Heart right ventricle (tissue), 16 donors: Measurements from ENCODE around the gene OR10H5. TPM values are rescaled to one million over a fixed set of nuclear protein-coding genes. Genes with fewer than 3 reads are reported as not detected.
"Not testable (repeated sequence)": the region's sequence is repeated elsewhere in the genome, so short reads cannot be mapped to it uniquely, and the experiment has no call there.

Experiments used
- ATAC-seq, 8 donors: fragments of 200-7000 bp; cut with Tn5 transposase; one replicate each; pipeline ENCODE4 v1.9.1; 2020; ENCODE audit warnings: mild to moderate bottlenecking in 8 of 8, moderate library complexity in 8 of 8, moderate number of reproducible peaks in 1 of 8
- DNase-seq, 2 donors: peaks; one replicate each; pipeline ENCODE4 v3.0.0-alpha.2; 2020
- H3K27ac ChIP-seq, 10 donors: fragments of 200-600 bp; sonication (generic) in 2 of 10; one replicate each; pipeline versions ENCODE4 v1.5.0 to v1.8.0; 2020 to 2022; ENCODE audit warnings: mild to moderate bottlenecking in 3 of 10
- H3K27me3 ChIP-seq, 7 donors: fragments of 200-600 bp; one replicate each; pipeline ENCODE4 v1.8.0; 2021 to 2022; ENCODE audit warnings: mild to moderate bottlenecking in 2 of 7
- H3K36me3 ChIP-seq, 9 donors: fragments of 200-600 bp; sonication (generic) in 1 of 9; one replicate each; pipeline versions ENCODE4 v1.5.0 to v1.8.0; 2020 to 2022; ENCODE audit warnings: mild to moderate bottlenecking in 2 of 9
- H3K4me1 ChIP-seq, 9 donors: fragments of 200-600 bp; sonication (generic) in 1 of 9; one replicate each; pipeline versions ENCODE4 v1.5.0 to v1.8.0; 2020 to 2022; ENCODE audit warnings: mild to moderate bottlenecking in 4 of 9
- H3K4me3 ChIP-seq, 10 donors: fragments of 200-600 bp; sonication (generic) in 2 of 10; one replicate each; pipeline versions ENCODE4 v1.5.0 to v1.8.0; 2020 to 2022; ENCODE audit warnings: mild to moderate bottlenecking in 7 of 10, moderate library complexity in 2 of 10
- H3K9me3 ChIP-seq, 11 donors: fragments of 200-600 bp in 10 of 11; sonication (generic) in 2 of 11; one replicate each; pipeline versions ENCODE4 v1.5.0 to v1.8.0; 2013 to 2022; ENCODE audit warnings: mild to moderate bottlenecking in 2 of 11, control low read depth in 1 of 11, moderate library complexity in 1 of 11
- WGBS, 2 donors: extraction: QIAGEN DNeasy Blood & Tissue Kit; methylation state at CpG; one replicate each; pipeline ENCODE4 v1.1.7; 2013; ENCODE audit warnings: inconsistent platforms in 1 of 2; 5-methylcytosine and 5-hydroxymethylcytosine counted together
- intact Hi-C, 10 donors: fragments of 100-400 bp; cut with DNase I; formaldehyde crosslinking; loops; one replicate each; pipeline versions ENCODE4 v1.11.1 to v1.14.2; 2022
- polyA plus RNA-seq, 2 donors: library from polyadenylated mRNA; stranded (reverse); fragments of 200-250 nt; gene quantifications; one replicate each; pipeline ENCODE4 v1.2.3, GENCODE V29; 2013
- total RNA-seq, 10 donors: library from RNA; stranded (reverse); fragmentation: NEBNext Ultra II Directional in 3 of 10; extraction: Animal tissue kit (Norgen Biotek cat#: 25700) in 3 of 10; gene quantifications; one replicate each; pipeline versions ENCODE4 v1.2.1 to v1.2.4, GENCODE V29; 2021 to 2023
- TF ChIP-seq, protein P1 (sequence below), 9 donors: fragments of 200-600 bp; sonication (generic) in 2 of 9; IDR thresholded peaks; one replicate each; pipeline versions ENCODE4 v1.5.0 to v1.8.0; 2021 to 2022; ENCODE audit warnings: antibody characterized with exemption in 9 of 9, mild to moderate bottlenecking in 5 of 9, moderate library complexity in 1 of 9
- donor health status: Arrhythmogenic right ventricular cardiomyopathy.
- donor health status: ischemic (EF 13 %, LVEDD 7.1; RV severe dilation, severe dysfunction).
- donor health status: healthy with polysubstance abuse.
- donor health status: DM: no; HTN: yes; CAD: no.
- donor health status: DM: no; HTN: no; CAD: no.
- donor health status: ischemic (EF 25% LVEDD 6.9; RV normal size, moderate dysfunction).
- donor health status: ischemic (EF 25% LVEDD 5.7; RV mildly dilated, moderate dysfunction).
- donor health status: healthy.
- donor health status: DM: yes; HTN: yes; CAD: no.
- donor health status: Ischemic cardiomyopathy.
- donor health status: ischemic (EF 35%, LVEDD 5.7; RV mildly dilated, moderate dysfunction).
- donor health status: nonischemic (EF 11% LVEDD 7.7; RV severe dilation, severe dysfunction).
- donor health status: DM: yes; HTN: yes; CAD: no.
- donor health status: PGD.
- donor health status: ischemic (EF 29% LVEDD 5.4; RV normal size, mild dysfunction).
- donor health status: nonischemic (EF 23%, LVEDD 6.1; RV moderate dilation, normal function).

Gene OR10H5
- total and polyA plus RNA-seq, 12 donors: not detected

DNA sequence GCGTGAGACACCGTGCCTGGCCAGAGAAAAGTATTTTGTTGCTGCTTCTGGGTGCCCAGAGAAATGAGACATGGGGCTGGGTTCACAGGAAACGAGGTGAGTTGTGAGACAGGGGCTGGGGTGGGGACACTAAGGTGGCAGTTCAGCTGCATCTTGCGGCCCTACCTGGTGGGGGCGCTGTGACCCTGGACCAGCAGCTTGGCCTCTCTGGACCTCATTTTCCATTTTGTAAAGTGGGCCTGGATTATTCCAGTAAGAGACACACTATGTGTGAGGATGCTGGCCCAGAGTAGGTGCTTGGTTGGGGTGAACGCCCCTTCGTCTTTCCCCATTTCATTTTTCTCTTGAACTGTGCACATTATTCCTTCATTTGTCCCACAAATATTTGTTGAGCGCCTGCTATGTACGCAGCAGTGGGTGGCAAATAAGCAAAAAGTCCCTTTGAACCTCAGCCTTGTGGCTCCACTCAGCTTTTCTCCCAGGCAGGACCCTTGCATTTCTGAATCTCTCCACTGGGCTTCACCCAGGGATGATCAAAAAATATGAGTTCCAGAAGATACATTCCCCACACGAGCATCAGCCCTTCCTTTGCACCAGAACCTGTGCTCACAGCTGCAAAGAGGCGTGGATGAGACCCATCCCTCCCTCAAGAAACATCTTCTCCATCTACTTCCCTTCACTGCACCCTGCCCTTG lies 54.6 kb downstream of the OR10H5 start:
- ATAC-seq (no peak), DNase-seq (no peak)
- intact Hi-C loops: no loop called here
- TF ChIP-seq, protein P1, sequence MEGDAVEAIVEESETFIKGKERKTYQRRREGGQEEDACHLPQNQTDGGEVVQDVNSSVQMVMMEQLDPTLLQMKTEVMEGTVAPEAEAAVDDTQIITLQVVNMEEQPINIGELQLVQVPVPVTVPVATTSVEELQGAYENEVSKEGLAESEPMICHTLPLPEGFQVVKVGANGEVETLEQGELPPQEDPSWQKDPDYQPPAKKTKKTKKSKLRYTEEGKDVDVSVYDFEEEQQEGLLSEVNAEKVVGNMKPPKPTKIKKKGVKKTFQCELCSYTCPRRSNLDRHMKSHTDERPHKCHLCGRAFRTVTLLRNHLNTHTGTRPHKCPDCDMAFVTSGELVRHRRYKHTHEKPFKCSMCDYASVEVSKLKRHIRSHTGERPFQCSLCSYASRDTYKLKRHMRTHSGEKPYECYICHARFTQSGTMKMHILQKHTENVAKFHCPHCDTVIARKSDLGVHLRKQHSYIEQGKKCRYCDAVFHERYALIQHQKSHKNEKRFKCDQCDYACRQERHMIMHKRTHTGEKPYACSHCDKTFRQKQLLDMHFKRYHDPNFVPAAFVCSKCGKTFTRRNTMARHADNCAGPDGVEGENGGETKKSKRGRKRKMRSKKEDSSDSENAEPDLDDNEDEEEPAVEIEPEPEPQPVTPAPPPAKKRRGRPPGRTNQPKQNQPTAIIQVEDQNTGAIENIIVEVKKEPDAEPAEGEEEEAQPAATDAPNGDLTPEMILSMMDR (IDR thresholded peaks at IDR 0.05): no peak
- Histone ChIP-seq H3K36me3 (no peaks in the 10 kb centered on the region), H3K27ac (no peak overlapping the region), H3K4me3 (no peak overlapping the region), H3K4me1 (peaks cover 0 to 10% (median 0%) of the 10 kb centered on the region in 9 donors), H3K27me3 (peaks cover 0 to 10% (median 4%) of the 10 kb centered on the region in 7 donors), H3K9me3 (no peaks in the 10 kb centered on the region)
- 60 to 65% methylated on average over 11 of the region's 11 CpGs for WGBS, 2 donors

DNA sequence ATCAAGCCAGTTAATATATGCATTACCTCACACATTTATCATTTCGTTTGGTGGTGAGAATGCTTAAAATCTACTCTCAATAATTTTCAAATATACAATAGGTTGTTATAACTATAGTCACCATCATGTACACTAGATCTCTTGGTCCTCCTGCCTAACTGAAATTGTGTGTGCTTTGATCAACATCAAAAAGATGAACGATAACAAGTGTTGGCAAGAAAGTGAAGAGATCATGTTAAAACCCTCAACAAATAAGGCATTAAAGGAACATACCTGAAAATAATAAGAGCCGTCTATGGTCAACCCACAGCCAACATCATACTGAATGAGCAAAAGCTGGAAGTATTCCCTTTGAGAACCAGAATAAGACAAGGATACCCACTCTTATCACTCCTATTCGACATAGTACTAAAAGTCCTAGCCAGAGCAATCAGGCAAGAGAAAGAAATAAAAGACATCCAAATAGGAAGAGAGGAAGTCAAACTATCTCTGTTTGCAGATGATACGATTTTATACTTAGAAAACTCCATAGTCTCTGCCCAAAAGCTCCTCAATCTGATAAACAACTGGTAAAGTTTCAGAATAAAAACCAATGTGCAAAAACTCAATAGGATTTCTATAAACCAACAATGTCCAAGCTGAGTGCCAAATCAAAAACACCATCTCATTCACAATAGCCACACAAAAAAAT lies 55.9 kb downstream of the OR10H5 start:
- no peaks in the 10 kb centered on the region for H3K36me3 ChIP-seq
- H3K4me1 ChIP-seq: no peaks in the 10 kb centered on the region
- DNase-seq (no peak), ATAC-seq (no peak)
- intact Hi-C loops: no loop called here
- H3K27ac ChIP-seq: no peak overlapping the region
- 61 to 65% methylated on average over 5 of the region's 5 CpGs for whole genome bisulfite sequencing, 2 donors
- H3K4me3 ChIP-seq: no peak overlapping the region
- no peaks in the 10 kb centered on the region for H3K9me3 ChIP-seq
- TF ChIP-seq, protein P1 (IDR thresholded peaks at IDR 0.05): no peak
- H3K27me3 ChIP-seq: peaks cover 0 to 11% (median 6%) of the 10 kb centered on the region in 7 donors

DNA sequence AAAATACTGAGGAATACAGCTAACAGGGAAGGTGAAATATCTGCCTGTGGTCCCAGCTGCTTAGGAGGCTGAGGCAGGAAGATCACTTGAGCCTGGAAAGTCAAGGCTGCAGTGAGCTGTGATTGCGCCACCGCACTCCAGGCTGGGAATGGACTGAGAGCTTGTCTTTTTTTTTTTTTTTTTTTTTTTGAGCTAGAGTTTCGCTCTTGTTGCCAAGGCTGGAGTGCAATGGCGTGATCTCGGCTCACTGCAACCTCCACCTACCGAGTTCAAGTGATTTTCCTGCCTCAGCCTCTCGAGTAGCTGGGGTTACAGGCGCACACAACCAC lies 56.4 kb downstream of the OR10H5 start:
- H3K27me3 ChIP-seq: peaks cover 0 to 11% (median 6%) of the 10 kb centered on the region in 7 donors
- H3K4me1 ChIP-seq, H3K4me3 ChIP-seq, H3K36me3 ChIP-seq, intact Hi-C loops, DNase-seq, H3K9me3 ChIP-seq, ATAC-seq, H3K27ac ChIP-seq: not testable (repeated sequence)
- WGBS, 2 donors: 69 to 70% methylated on average over 8 of the region's 8 CpGs

DNA sequence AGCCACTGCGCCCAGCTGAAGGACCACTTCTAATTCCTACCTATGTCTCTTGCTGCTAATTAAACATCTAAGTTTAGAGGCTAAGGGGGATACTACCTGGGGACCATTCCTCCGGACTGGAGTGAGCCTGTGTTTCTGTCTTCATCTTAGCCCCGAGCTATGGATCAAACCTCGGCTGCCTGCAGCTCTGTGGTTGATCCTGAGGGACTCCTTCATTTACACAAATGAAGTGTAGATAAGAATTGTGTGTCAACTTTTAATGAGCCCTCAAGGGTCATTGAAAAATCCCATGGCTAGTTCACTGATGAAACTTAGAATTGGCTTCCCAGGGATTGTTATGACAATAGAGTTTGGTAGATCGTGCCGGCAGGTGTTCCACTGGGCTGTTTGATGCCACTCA lies 59.5 kb downstream of the OR10H5 start:
- 81 to 83% methylated on average over 6 of the region's 6 CpGs for WGBS, 2 donors
- intact Hi-C loops: no loop called here
- ATAC-seq: no peak

More for the DNA sequence above, 59.5 kb downstream of the OR10H5 start:
- Histone ChIP-seq H3K27me3 (peaks cover 0 to 12% (median 3%) of the 10 kb centered on the region in 7 donors), H3K9me3 (no peaks in the 10 kb centered on the region), H3K36me3 (no peaks in the 10 kb centered on the region), H3K4me1 (no peaks in the 10 kb centered on the region), H3K27ac (no peak overlapping the region), H3K4me3 (no peak overlapping the region)
- TF ChIP-seq, protein P1 (IDR thresholded peaks at IDR 0.05): no peak
- DNase-seq: no peak
